Measurements from ENCODE around the gene FNDC3B.
"Not testable (repeated sequence)": the region's sequence is repeated elsewhere in the genome, so short reads cannot be mapped to it uniquely, and the experiment has no call there.

Gene FNDC3B

GRCh38 chr3:172354931-172355499 lies 315.6 kb downstream of the FNDC3B start:
- no peak for DNase-seq

GRCh38 chr3:172355836-172356235 lies 316.5 kb downstream of the FNDC3B start:
- no peak for DNase-seq

- no peak for DNase-seq
Observed at GRCh38 chr3:172356427-172356826, 317.0 kb downstream of the FNDC3B start.

- DNase-seq: no peak
Observed at GRCh38 chr3:172357850-172358754, 318.7 kb downstream of the FNDC3B start.

GRCh38 chr3:172359231-172359630 lies 319.9 kb downstream of the FNDC3B start:
- DNase-seq: no peak

GRCh38 chr3:172359996-172360395 lies 320.6 kb downstream of the FNDC3B start:
- DNase-seq: no peak

GRCh38 chr3:172362583-172362982 lies 323.2 kb downstream of the FNDC3B start:
- DNase-seq: no peak

- DNase-seq: no peak
Observed at GRCh38 chr3:172364374-172365027, 325.1 kb downstream of the FNDC3B start.

GRCh38 chr3:172365028-172365567 lies 325.7 kb downstream of the FNDC3B start:
- DNase-seq: no peak

GRCh38 chr3:172367205-172368105 lies 328.1 kb downstream of the FNDC3B start:
- DNase-seq: no peak

GRCh38 chr3:172368556-172368955 lies 329.2 kb downstream of the FNDC3B start:
- not testable (repeated sequence) for DNase-seq

GRCh38 chr3:172369590-172370259 lies 330.3 kb downstream of the FNDC3B start:
- DNase-seq: no peak

GRCh38 chr3:172370419-172370818 lies 331.0 kb downstream of the FNDC3B start:
- no peak for DNase-seq

- no peak for DNase-seq
Observed at GRCh38 chr3:172371544-172371943, 332.2 kb downstream of the FNDC3B start.

- no peak for DNase-seq
Observed at GRCh38 chr3:172372895-172373294, 333.5 kb downstream of the FNDC3B start.

GRCh38 chr3:172373912-172374311 lies 334.5 kb downstream of the FNDC3B start:
- DNase-seq: no peak

- DNase-seq: no peak
Observed at GRCh38 chr3:172375206-172375850, 335.9 kb downstream of the FNDC3B start.

- DNase-seq: no peak
Observed at GRCh38 chr3:172376402-172376801, 337.0 kb downstream of the FNDC3B start.

GRCh38 chr3:172376881-172377280 lies 337.5 kb downstream of the FNDC3B start:
- no peak for DNase-seq

GRCh38 chr3:172378439-172378838 lies 339.1 kb downstream of the FNDC3B start:
- DNase-seq: no peak

GRCh38 chr3:172379372-172379771 lies 340.0 kb downstream of the FNDC3B start:
- no peak for DNase-seq

Data from activated naive CD4-positive, alpha-beta T cell treated with Interleukin-2 at 50 U/mL for 16 hours (primary cell).